HG02885 (cell line): Measurements from ENCODE around the gene FAM3C.

Source experiments
- ATAC-seq: cut with Tn5 transposase; IDR thresholded peaks from one replicate; pipeline ENCODE4 v1.9.1; 2021; ENCODE audit warnings: mild to moderate bottlenecking; ENCODE audit not compliant: unreplicated experiment, poor library complexity

FAM3C gene

GRCh38 chr7:121411597-121411979 is 15.5 kb upstream of the FAM3C start:
- no peak for ATAC-seq

GRCh38 chr7:121410829-121411596 is 14.9 kb upstream of the FAM3C start:
- no peak for ATAC-seq

- ATAC-seq = no peak
These were observed 10.8 kb upstream of the FAM3C start for GRCh38 chr7:121406944-121407343.

GRCh38 chr7:121406461-121406860 is 10.4 kb upstream of the FAM3C start:
- no peak for ATAC-seq

- no peak for ATAC-seq
These were observed 8.2 kb upstream of the FAM3C start for GRCh38 chr7:121404348-121404747.

- ATAC-seq = no peak
These were observed 6.6 kb upstream of the FAM3C start for GRCh38 chr7:121402701-121403100.

GRCh38 chr7:121401896-121402295 is 5.8 kb upstream of the FAM3C start:
- no peak for ATAC-seq

- no peak for ATAC-seq
These were observed 2.1 kb upstream of the FAM3C start for GRCh38 chr7:121398246-121398645.

GRCh38 chr7:121397822-121398221 is 1.7 kb upstream of the FAM3C start:
- ATAC-seq = no peak

GRCh38 chr7:121397361-121397760 is 1.3 kb upstream of the FAM3C start:
- ATAC-seq = no peak

- ATAC-seq = peak; percentile 42
These were observed 581 bp downstream of the FAM3C start for GRCh38 chr7:121395494-121395960.

- ATAC-seq = no peak
These were observed 1.4 kb downstream of the FAM3C start for GRCh38 chr7:121394709-121395140.

GRCh38 chr7:121393005-121393366 is 3.1 kb downstream of the FAM3C start:
- no peak for ATAC-seq

- no peak for ATAC-seq
These were observed 3.7 kb downstream of the FAM3C start for GRCh38 chr7:121392277-121393004.

- ATAC-seq = no peak
These were observed 4.4 kb downstream of the FAM3C start for GRCh38 chr7:121391686-121392085.

GRCh38 chr7:121390617-121391016 is 5.5 kb downstream of the FAM3C start:
- ATAC-seq = no peak

GRCh38 chr7:121390109-121390508 is 6.0 kb downstream of the FAM3C start:
- ATAC-seq = no peak

GRCh38 chr7:121388950-121389349 is 7.2 kb downstream of the FAM3C start:
- ATAC-seq = no peak

- ATAC-seq = peak; percentile 87
These were observed 10.3 kb downstream of the FAM3C start for GRCh38 chr7:121385800-121386179.

- ATAC-seq = no peak
These were observed 10.9 kb downstream of the FAM3C start for GRCh38 chr7:121385056-121385799.

- ATAC-seq = no peak
These were observed 11.8 kb downstream of the FAM3C start for GRCh38 chr7:121384265-121384664.
